ENCODE results near the gene ZBTB25.

Gene ZBTB25

DNA sequence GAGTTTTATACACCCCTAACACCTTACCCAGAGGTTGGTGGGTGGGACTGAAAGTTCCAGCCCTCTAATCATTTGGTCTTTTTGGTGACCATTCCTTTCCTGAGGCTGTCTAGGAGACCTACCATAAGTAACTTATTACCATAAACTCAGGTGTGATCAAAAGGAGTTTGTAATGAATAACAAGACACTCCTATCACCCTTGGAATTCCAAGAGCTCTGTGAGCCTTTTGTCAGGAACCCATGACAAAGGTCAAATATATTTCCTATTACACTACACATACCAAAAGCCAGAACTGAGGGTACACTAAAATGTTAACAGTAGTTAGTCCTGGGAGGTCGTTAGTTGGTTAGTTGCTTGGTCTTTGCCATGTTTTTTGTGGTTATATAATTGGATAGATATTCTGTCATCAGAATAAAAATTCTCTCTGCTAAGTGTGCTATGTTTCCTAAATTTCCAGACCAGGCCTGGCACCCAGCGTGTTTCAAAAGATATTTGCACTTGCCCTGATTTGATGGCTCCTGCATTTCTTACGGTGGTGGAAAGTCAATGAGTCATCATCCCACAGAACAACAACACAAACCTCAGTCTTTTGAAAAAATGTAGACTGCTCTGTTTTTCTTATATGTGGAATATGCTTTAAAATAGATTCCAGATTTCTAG, 65.3 kb downstream of the ZBTB25 start:
- DNase-seq: no peak

GRCh38 chr14:64434528-64434927, 69.1 kb downstream of the ZBTB25 start:
- DNase-seq: no peak

GRCh38 chr14:64423987-64424386, 79.7 kb downstream of the ZBTB25 start:
- DNase-seq: no peak

DNA sequence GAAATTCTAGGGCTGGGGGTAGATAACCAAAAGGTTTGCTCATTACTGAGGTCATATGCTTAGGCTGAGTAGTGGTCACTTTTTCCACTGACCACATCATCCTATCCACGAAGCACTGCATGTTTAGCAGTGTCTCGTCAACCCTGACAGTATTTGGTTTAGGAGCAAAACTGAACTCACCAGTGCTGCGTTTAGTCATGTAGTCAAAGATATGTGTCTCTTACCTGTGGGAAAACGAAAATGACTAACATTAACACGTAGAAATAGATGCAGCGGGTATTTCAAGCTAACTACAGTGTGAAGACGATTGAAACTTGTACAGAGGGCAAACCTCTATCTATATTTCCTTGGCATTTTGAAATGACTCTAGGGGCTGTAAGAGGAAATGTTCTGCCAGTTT, 80.9 kb downstream of the ZBTB25 start:
- no peak for DNase-seq

- no peak for DNase-seq
Observed at GRCh38 chr14:64422005-64422404, 81.6 kb downstream of the ZBTB25 start.

DNA sequence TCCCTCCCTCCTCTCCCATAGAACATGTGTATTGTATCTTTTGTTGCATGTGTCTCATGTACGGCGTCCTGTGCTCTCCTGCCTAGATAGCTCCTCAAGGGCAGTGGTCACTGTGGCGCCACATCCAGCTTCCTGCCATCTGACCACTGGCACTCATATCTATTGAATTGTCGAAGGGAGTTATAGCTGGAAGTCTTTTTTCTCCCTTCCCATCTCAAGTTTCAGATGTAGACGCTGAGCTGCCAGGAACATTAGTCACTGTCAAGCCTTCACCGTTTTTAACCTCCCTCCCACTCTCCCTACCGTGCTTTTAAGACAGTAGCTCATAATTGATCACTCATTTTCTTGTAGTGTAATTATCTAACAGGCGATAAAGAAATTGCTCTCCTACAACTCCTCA, 82.5 kb downstream of the ZBTB25 start:
- no peak for DNase-seq

GRCh38 chr14:64419003-64419402, 84.6 kb downstream of the ZBTB25 start:
- DNase-seq: no peak

DNA sequence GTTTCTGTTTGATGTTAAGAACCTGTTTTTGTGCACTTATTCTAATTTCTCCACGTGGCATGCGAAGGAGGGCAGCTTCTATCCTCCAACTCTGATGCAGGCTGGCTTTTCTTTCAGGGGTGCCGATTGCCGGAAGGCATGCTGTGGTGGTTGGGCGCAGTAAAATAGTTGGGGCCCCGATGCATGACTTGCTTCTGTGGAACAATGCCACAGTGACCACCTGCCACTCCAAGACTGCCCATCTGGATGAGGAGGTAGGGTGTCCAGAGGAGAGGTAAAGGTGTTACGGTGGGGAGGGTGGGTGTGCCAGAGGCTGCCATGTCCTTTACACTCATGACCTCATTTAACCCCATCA, 85.9 kb downstream of the ZBTB25 start:
- no peak for DNase-seq

- no peak for DNase-seq
Observed at GRCh38 chr14:64417055-64417770, 86.4 kb downstream of the ZBTB25 start.

GRCh38 chr14:64416348-64416932, 87.2 kb downstream of the ZBTB25 start:
- DNase-seq: no peak

DNA sequence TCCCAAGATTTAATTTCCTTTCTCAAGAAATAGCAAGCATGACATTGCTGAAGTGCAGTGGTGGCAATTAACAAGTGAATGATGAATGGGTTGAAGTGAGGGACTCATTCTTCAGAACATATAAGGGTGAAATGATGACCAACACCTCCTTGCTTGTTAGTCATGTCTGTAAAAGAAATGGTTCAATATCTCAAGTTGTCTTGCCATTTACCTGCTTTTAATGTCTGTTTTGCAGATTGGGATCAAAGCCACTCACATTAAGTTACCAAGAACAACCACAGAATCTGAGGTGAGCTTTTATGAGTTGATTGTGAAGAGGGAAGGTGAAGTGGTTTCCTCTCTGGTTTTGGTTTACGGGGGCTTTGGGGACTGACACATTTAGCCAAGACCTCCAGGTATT, 91.4 kb downstream of the ZBTB25 start:
- no peak for DNase-seq

- no peak for DNase-seq
Observed at GRCh38 chr14:64411001-64411400, 92.6 kb downstream of the ZBTB25 start.

- DNase-seq: no peak
Observed at GRCh38 chr14:64410084-64410774, 93.4 kb downstream of the ZBTB25 start.

- DNase-seq: no peak
Observed at GRCh38 chr14:64409126-64409920, 94.3 kb downstream of the ZBTB25 start.

- DNase-seq: no peak
Observed at GRCh38 chr14:64407329-64407728, 96.3 kb downstream of the ZBTB25 start.

DNA sequence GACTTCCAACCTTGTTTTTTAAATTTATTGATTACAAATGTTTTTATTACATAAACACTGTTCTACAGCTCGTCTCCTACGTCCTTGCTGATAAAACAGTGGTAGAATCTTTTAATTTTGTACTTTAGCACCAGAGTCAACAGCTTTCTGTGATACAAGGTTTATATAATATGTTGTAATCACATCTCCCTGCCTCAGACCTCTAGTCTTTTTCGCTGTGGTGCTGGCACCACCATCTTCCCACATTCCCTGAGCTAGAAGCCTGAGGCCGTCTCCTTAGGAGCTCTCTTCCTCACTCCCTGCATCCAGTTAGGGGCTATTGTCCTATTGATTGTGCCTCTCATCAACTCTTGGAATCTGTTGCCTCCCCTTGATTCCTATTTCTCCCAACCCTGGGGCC, 98.3 kb downstream of the ZBTB25 start:
- no peak for DNase-seq

DNA sequence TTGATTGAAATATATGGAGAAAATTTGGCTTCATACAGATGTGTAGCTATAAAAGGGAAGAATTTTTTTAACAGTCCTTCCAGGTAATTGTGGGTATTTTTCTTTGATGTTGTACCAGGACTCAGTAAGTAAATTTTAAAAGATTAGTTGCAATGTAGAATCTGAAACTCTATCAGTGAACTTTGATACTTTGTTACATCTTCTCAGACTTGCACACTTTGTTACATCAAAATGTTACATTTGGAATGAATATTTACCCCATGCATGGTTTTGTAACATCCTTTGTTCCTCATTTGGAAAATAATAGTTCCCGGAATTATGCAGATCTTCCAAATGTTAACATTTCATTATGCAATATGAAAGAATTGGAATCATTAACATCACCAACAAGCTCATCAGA, 101.7 kb downstream of the ZBTB25 start:
- DNase-seq: no peak

GRCh38 chr14:64400829-64401459, 102.7 kb downstream of the ZBTB25 start:
- no peak for DNase-seq

Data from NCI-H510A treated with DMSO at 0.1 percent for 48 hours (cell line).